ENCODE measurements around the gene PKNOX2. TPM values are rescaled to one million over a fixed set of nuclear protein-coding genes. Genes with fewer than 3 reads are reported as not detected.

Gene PKNOX2
- total RNA-seq, 1 donor: under 0.01 TPM

GRCh38 chr11:125176866-125177265, 12.3 kb downstream of the PKNOX2 start:
- no peaks in the 10 kb centered on the region for H3K79me2 ChIP-seq (ENCODE audit: insufficient read depth, low read length)
- H3K27ac ChIP-seq (ENCODE audit: low read depth, low read length): no peak overlapping the region
- H4K20me1 ChIP-seq (ENCODE audit: insufficient read depth, low read length): no peaks in the 10 kb centered on the region
- H3K36me3 ChIP-seq (ENCODE audit: insufficient read depth, low read length): no peaks in the 10 kb centered on the region
- no peak overlapping the region for H3K4me2 ChIP-seq (ENCODE audit: insufficient read depth, low read length)
- no peaks in the 10 kb centered on the region for H3K4me1 ChIP-seq (ENCODE audit: insufficient read depth, low read length)
- no peak for TF ChIP-seq CTCF (IDR thresholded peaks at IDR 0.05; ENCODE audit: extremely low read depth, low read depth, low read length)
- H3K4me3 ChIP-seq (ENCODE audit: insufficient read depth, low read length): no peak overlapping the region
- DNase-seq (ENCODE audit: insufficient read length, low spot score, missing footprints): no peak
- peaks cover 22% of the 10 kb centered on the region for H3K27me3 ChIP-seq (ENCODE audit: insufficient read depth, low read length)
- H3K9me3 ChIP-seq (ENCODE audit: low read depth, low read length): no peaks in the 10 kb centered on the region
- H2AFZ ChIP-seq (ENCODE audit: low read length): no peak overlapping the region

- H4K20me1 ChIP-seq (ENCODE audit: insufficient read depth, low read length): no peaks in the 10 kb centered on the region
- peaks cover 19% of the 10 kb centered on the region for H3K27me3 ChIP-seq (ENCODE audit: insufficient read depth, low read length)
- H3K4me1 ChIP-seq (ENCODE audit: insufficient read depth, low read length): no peaks in the 10 kb centered on the region
- H3K79me2 ChIP-seq (ENCODE audit: insufficient read depth, low read length): no peaks in the 10 kb centered on the region
- DNase-seq (ENCODE audit: insufficient read length, low spot score, missing footprints): no peak
- no peak overlapping the region for H3K4me3 ChIP-seq (ENCODE audit: insufficient read depth, low read length)
- no peak overlapping the region for H3K27ac ChIP-seq (ENCODE audit: low read depth, low read length)
- no peaks in the 10 kb centered on the region for H3K9me3 ChIP-seq (ENCODE audit: low read depth, low read length)
- H3K4me2 ChIP-seq (ENCODE audit: insufficient read depth, low read length): no peak overlapping the region
- no peaks in the 10 kb centered on the region for H3K36me3 ChIP-seq (ENCODE audit: insufficient read depth, low read length)
- TF ChIP-seq CTCF (IDR thresholded peaks at IDR 0.05; ENCODE audit: extremely low read depth, low read depth, low read length): no peak
- no peak overlapping the region for H2AFZ ChIP-seq (ENCODE audit: low read length)
These were observed 13.0 kb downstream of the PKNOX2 start for GRCh38 chr11:125177543-125177942.

GRCh38 chr11:125179346-125179745, 14.8 kb downstream of the PKNOX2 start:
- H3K79me2 ChIP-seq (ENCODE audit: insufficient read depth, low read length): no peaks in the 10 kb centered on the region
- H3K4me3 ChIP-seq (ENCODE audit: insufficient read depth, low read length): no peak overlapping the region
- H2AFZ ChIP-seq (ENCODE audit: low read length): no peak overlapping the region
- no peak overlapping the region for H3K27ac ChIP-seq (ENCODE audit: low read depth, low read length)
- no peaks in the 10 kb centered on the region for H4K20me1 ChIP-seq (ENCODE audit: insufficient read depth, low read length)
- no peak for TF ChIP-seq CTCF (IDR thresholded peaks at IDR 0.05; ENCODE audit: extremely low read depth, low read depth, low read length)
- no peak overlapping the region for H3K4me2 ChIP-seq (ENCODE audit: insufficient read depth, low read length)
- no peaks in the 10 kb centered on the region for H3K4me1 ChIP-seq (ENCODE audit: insufficient read depth, low read length)
- H3K36me3 ChIP-seq (ENCODE audit: insufficient read depth, low read length): no peaks in the 10 kb centered on the region
- H3K9me3 ChIP-seq (ENCODE audit: low read depth, low read length): no peaks in the 10 kb centered on the region
- no peak for DNase-seq (ENCODE audit: insufficient read length, low spot score, missing footprints)
- H3K27me3 ChIP-seq (ENCODE audit: insufficient read depth, low read length): peaks cover 6% of the 10 kb centered on the region

- Histone ChIP-seq H3K27me3 (ENCODE audit: insufficient read depth, low read length) (peaks cover 10% of the 10 kb centered on the region), H3K4me2 (ENCODE audit: insufficient read depth, low read length) (no peak overlapping the region), H2AFZ (ENCODE audit: low read length) (no peak overlapping the region), H3K79me2 (ENCODE audit: insufficient read depth, low read length) (no peaks in the 10 kb centered on the region), H3K4me1 (ENCODE audit: insufficient read depth, low read length) (no peaks in the 10 kb centered on the region), H4K20me1 (ENCODE audit: insufficient read depth, low read length) (no peaks in the 10 kb centered on the region), H3K36me3 (ENCODE audit: insufficient read depth, low read length) (no peaks in the 10 kb centered on the region), H3K4me3 (ENCODE audit: insufficient read depth, low read length) (no peak overlapping the region), H3K9me3 (ENCODE audit: low read depth, low read length) (no peaks in the 10 kb centered on the region), H3K27ac (ENCODE audit: low read depth, low read length) (no peak overlapping the region)
- no peak for TF ChIP-seq CTCF (IDR thresholded peaks at IDR 0.05; ENCODE audit: extremely low read depth, low read depth, low read length)
- DNase-seq (ENCODE audit: insufficient read length, low spot score, missing footprints): no peak
These were observed 15.3 kb downstream of the PKNOX2 start for GRCh38 chr11:125179895-125180294.

Measured in osteoblast (primary cell).